GM12892 (cell line): ENCODE results near the gene ACER3.

Source experiments
- POLR2A ChIP-seq: IDR thresholded peaks from 2 replicates; pipeline ENCODE4 v1.6.1; 2011; ENCODE audit warnings: low read depth, low read length, control low read depth
- POLR2AphosphoS5 ChIP-seq: IDR thresholded peaks from 2 replicates; pipeline ENCODE4 v1.6.1; 2011; ENCODE audit warnings: low read depth, low read length, control low read depth
- TAF1 ChIP-seq: IDR thresholded peaks from 2 replicates; pipeline ENCODE4 v1.6.1; 2011; ENCODE audit warnings: low read depth, mild to moderate bottlenecking, control low read depth, low read length, borderline replicate concordance

DNA sequence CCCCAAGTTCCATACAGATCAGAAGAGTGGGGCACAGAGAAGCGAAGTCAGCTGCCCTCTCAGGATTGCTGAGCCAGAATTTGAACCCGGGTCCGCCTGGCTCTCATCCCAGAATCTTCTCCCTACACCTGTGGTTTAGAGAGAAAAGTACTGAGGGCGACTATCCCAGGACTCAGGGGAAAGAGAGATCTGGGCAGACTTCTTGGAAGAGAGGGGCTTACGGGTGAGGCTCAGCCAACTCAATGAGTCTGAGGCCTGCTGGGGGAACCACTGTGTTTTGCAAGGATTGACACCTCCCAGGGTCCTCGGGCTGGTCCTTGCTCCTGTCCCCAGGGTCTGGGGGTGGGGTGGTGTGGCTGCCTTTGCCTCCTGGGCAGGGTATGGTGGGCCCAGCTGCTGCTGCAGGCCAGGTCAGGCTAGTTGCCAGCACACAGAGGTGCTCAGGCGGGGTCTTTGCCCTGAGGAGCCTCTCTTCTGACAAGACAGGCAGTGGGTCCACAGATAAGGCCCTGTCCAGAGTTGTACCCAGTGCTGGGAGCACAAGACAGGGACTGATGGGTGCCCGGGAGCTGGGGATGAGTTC lies 207.2 kb downstream of the ACER3 start:
- TF ChIP-seq POLR2A (no peak), TAF1 (no peak), POLR2AphosphoS5 (no peak)
